OCI-LY1 (cell line): Measurements from ENCODE around the gene TRMT61B.

Source experiments
- CTCF ChIP-seq: fragments of 200-600 bp; sonication (generic), shearing (Covaris generic); IDR thresholded peaks from 2 replicates; pipeline ENCODE4 v1.5.1; 2017; ENCODE audit warnings: mild to moderate bottlenecking, antibody characterized with exemption, low read length, moderate library complexity, mixed read lengths
- EZH2 ChIP-seq: fragments of 200-600 bp; sonication (generic), shearing (Covaris generic); IDR thresholded peaks from 2 replicates; pipeline ENCODE4 v1.8.0; 2017; ENCODE audit warnings: borderline replicate concordance, mixed run types, mild to moderate bottlenecking, antibody characterized with exemption, low read length, moderate library complexity, mixed read lengths

- no peak for TF ChIP-seq CTCF
- TF ChIP-seq EZH2: no peak
Measured at GRCh38 chr2:28801726-28802125, 68.4 kb downstream of the TRMT61B start.
